HG03460 (cell line): ENCODE results near the gene EARS2.

Source experiments
- ATAC-seq: cut with Tn5 transposase; IDR thresholded peaks from one replicate; pipeline ENCODE4 v1.9.1; 2021; ENCODE audit not compliant: unreplicated experiment

The EARS2 gene

GRCh38 chr16:23508589-23509440, 48.3 kb downstream of the EARS2 start:
- no peak for ATAC-seq

GRCh38 chr16:23506606-23506994, 50.5 kb downstream of the EARS2 start:
- no peak for ATAC-seq

- no peak for ATAC-seq
Observed at GRCh38 chr16:23505671-23506605, 51.2 kb downstream of the EARS2 start.

- ATAC-seq = peak; percentile 6
Observed at GRCh38 chr16:23505180-23505665, 51.9 kb downstream of the EARS2 start.

GRCh38 chr16:23504453-23505179, 52.5 kb downstream of the EARS2 start:
- peak; percentile 62 for ATAC-seq

DNA sequence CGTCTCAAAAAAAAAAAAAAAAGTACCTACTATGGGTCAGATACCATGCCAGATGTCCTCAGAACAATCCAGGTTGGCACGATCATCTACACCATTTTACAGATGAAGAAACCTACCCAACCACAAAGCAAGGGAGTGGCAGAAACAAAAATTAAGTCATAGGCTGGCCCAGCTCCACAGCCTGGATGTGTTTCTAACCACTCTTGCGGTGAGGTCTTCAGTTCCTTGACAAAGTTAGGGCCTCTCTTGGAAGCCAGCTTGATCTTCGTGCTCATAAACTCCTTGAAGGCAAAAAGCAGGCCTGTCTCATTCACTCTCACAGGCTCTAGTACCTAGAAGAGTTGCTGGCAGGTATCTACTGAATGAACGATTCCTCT, 53.1 kb downstream of the EARS2 start:
- ATAC-seq = no peak

- ATAC-seq = no peak
Observed at GRCh38 chr16:23502466-23502865, 54.7 kb downstream of the EARS2 start.

GRCh38 chr16:23501291-23501690, 55.9 kb downstream of the EARS2 start:
- ATAC-seq = no peak

DNA sequence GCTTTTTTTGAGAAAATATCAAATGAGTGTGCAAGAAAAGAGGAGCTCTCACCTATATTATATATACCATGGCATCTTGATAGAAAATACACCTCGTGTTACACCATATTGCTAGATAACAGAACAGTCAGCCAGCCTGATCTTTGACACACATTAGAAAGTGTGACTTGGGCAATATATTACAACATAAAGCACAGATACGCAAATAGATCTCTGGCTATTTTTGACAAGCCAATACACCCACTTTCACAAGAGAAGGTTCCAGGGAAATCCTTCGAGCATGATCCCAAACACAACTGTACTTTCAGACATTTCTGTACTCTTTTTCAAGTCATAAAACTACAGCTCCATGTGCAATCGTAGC, 56.3 kb downstream of the EARS2 start:
- no peak for ATAC-seq

DNA sequence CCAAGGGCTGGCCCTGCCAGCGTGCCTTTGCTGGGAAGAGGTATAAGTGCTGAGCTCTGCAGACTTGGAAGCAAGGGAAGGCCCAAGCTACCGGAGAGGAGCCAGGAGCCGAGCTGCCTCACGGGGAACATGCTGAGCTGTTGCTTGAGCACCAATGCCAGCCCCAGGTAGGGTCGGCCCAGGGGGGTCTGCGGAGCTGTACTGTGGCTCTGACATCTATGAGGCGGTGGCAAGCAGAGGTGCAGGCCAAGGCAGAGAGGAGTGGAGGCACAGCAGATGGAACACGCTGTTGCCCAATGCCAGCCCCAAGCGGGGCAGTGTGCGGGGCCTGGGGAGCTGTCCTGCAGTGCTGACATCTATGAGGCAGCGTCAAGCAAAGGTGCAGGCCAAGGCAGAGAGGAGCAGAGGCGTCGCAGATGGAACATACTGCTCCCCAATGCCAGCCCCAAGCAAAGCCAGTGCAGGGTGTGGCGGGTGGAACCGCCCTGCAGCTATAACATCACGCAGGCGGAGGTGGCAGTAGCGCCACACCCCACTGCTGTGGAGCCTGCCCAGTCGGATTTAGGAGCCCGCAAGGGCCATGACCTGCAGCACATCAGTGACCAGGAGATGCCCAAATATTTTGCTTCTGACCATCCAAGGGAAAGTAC, 56.8 kb downstream of the EARS2 start:
- ATAC-seq = no peak

- no peak for ATAC-seq
Observed at GRCh38 chr16:23499801-23500200, 57.3 kb downstream of the EARS2 start.

DNA sequence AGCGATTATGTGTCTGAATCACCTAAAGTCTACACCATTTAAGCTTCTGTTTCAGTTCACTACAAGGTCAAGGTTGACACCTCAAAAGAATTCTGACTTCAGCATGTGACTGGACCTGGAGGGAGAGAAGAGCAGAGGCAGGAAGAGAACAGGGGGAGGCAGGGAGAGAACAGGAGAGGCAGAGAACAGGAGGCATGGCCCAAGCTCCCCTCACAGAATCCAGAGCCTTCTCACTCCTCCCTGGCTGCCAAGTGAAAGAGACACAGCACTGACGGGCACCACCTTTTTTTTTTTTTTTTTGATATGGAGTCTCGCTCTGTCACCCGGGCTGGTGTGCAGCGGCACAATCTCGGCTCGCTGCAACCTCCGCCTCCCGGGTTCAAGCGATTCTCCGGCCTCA, 58.3 kb downstream of the EARS2 start:
- ATAC-seq = no peak

DNA sequence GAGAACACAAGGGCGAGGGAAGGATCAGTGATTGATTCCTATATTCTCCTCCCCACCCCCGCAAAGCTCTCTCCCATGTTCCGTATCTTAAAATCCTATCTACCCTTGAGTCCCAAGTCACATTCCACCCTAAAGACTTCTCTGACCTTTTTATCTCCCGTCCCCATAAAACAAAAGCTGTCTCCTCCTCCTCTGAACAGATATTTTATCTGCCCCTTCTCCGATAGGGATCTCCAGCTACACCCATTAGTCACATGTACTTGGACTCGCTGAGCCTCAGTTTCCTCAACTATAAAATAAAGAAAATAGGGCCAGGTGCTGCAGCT, 59.6 kb downstream of the EARS2 start:
- no peak for ATAC-seq

DNA sequence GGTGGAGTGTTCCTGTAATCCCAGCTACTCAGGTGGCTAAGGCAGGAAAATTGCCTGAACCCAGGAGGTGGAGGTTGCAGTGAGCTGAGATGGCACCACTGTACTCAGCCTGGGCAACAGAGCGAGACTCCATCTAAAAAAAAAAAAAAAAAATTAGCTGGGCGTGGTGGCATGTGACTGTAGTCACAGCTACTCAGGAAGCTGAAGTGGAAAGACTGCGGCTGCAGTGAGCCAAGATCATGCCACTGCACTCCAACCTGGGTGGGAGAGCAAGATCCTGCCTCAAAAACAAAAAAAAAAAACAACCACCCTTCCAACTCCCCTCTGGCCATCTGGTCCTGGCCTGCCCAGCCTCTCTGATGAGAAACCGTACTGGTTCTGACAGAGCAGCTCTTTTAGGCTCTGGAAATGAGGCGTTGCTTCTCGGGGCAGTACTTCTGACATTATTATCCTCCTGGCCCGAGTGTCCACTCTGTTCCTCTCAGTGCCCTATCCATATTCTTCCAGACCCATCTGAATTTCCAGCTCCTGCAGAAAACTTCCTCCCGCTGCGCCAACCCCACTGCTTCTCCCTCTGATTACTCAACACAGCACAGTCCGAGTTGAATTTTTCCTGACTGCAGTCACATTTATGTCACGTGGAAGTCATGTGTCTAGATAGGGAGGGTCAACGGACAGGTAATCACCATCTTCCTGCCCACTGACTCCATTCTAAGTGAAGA, 60.2 kb downstream of the EARS2 start:
- ATAC-seq = no peak

DNA sequence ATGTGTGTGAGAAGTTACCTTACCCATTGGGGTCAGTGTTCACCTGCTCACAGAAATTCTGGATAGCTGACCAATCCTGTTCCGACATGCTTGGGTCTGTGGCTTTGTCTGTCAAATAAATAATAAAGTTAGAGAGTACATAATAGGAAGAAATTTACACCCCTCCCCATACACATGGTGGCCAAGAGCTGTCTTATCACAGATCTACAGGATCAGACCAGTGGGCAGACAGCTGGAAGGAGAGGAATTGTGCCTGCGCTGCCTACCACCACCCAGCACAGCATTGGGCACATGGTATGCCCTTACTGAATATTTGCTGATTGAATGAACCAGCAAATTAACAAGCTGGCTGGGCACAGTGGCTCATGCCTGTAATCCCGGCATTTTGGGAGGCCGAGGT, 61.5 kb downstream of the EARS2 start:
- ATAC-seq = no peak

DNA sequence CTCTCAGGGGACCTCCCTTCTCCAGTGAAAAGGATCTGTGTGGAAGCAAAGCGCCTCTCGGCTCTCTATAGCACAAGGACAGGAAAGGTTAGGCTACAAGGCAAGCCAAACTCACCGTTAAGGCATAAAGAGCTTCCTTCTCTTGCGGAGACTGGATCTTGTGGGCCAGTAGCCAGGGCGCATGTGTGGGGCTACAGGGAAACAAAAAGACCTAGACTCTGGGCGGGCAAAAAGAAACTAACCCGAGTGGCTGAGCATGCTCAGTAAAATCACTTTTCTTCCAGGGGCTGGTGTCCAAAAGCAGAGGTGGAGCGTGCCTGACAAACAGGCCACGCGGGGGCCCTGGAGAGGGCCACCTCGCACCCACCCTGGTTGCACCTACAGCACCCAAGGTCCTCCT, 63.0 kb downstream of the EARS2 start:
- no peak for ATAC-seq

- ATAC-seq = no peak
Observed at GRCh38 chr16:23491490-23492391, 65.4 kb downstream of the EARS2 start.

- no peak for ATAC-seq
Observed at GRCh38 chr16:23486480-23486879, 70.7 kb downstream of the EARS2 start.

DNA sequence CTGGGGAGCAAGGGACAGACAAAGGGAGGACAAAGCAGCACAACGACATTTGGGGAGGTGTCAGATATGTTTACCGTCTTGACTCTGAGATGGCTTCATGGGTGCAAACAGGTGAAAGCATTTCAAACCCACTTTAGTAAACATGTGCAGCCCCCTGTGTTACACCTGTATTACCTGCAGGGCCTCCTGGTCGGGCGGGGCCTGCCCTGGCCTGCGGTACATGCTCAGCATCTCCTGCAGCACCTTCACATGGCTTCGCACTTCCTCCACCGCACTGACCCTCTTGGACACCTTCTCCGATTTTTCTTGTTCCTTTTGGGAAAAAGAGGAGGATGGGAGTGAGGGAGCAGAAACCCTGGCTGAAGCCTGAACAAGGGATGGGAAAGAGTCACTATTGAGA, 71.3 kb downstream of the EARS2 start:
- ATAC-seq = no peak
